ENCODE results near the gene RTN4R.

GRCh38 chr22:20244250-20244648 lies 23.9 kb downstream of the RTN4R start:
- no peak for TF ChIP-seq FOXM1 (IDR thresholded peaks at IDR 0.05; ENCODE audit: borderline replicate concordance)
- no peak for TF ChIP-seq NFRKB (IDR thresholded peaks at IDR 0.05)
- no peak for TF ChIP-seq FOXK2 (IDR thresholded peaks at IDR 0.05)
- no peak for TF ChIP-seq CTBP1 (IDR thresholded peaks at IDR 0.05; ENCODE audit: borderline replicate concordance)
- TF ChIP-seq ELF4 (IDR thresholded peaks at IDR 0.05) = no peak
- TF ChIP-seq SUZ12 (IDR thresholded peaks at IDR 0.05) = no peak
- TF ChIP-seq BHLHE40 (IDR thresholded peaks at IDR 0.05; ENCODE audit: borderline replicate concordance) = no peak

Data from HEK293T (cell line).